ENCODE results near the gene KHK. TPM values are rescaled to one million over a fixed set of nuclear protein-coding genes. Genes with fewer than 3 reads are reported as not detected.

The KHK gene
- total RNA-seq, 4 donors from 2014 or later, result 5.1 to 12.2 (median 9.1) TPM

- TF ChIP-seq CTCF (IDR thresholded peaks at IDR 0.05) (no peak), POLR2A (IDR thresholded peaks at IDR 0.05) (peak in 1 of 2 donors; percentile 17), EP300 (IDR thresholded peaks at IDR 0.05) (peak in 1 of 2 donors; percentile 11)
- H3K36me3 ChIP-seq, result no peaks in the 10 kb centered on the region
- H3K9me3 ChIP-seq, result no peaks in the 10 kb centered on the region
- H3K4me3 ChIP-seq, result peak within 1 kb of the TSS; percentile 34 to 67 (median 62)
- WGBS, 2 donors, result 10 to 12% methylated on average over 23 to 35 of the region's 47 CpGs
- peaks cover 0 to 21% (median 6%) of the 10 kb centered on the region in 4 donors for H3K4me1 ChIP-seq
- H3K27ac ChIP-seq, result peak within 1 kb of the TSS in 3 of 4 donors; percentile 31 to 80 (median 68)
- DNase-seq (ENCODE audit: low spot score in 2 of 2), result peak; percentile 35 to 41
- H3K27me3 ChIP-seq, result peaks cover 0 to 10% of the 10 kb centered on the region in 2 donors
These were observed 37.0 kb downstream of the KHK start, which contains the start of gene ABHD1 for GRCh38 chr2:27123302-27124150. Gene ABHD1, plus strand, starts transcription at chr2:27123815. Its CDS starts 134 bp downstream, at chr2:27123949.

- Histone ChIP-seq H3K36me3 (peaks cover 0 to 12% (median 0%) of the 10 kb centered on the region in 3 donors), H3K4me1 (peaks cover 0 to 15% (median 6%) of the 10 kb centered on the region in 4 donors), H3K27ac (no peak overlapping the region), H3K4me3 (no peak overlapping the region), H3K27me3 (no peaks in the 10 kb centered on the region), H3K9me3 (no peaks in the 10 kb centered on the region)
- no peak for TF ChIP-seq EP300 (IDR thresholded peaks at IDR 0.05)
- DNase-seq (ENCODE audit: low spot score in 2 of 2), result no peak
- 59 to 72% methylated on average over 3 of the region's 3 CpGs for WGBS, 2 donors
These were observed 38.5 kb downstream of the KHK start for GRCh38 chr2:27125104-27125503.

- Histone ChIP-seq H3K36me3 (peaks cover 0 to 24% (median 5%) of the 10 kb centered on the region in 3 donors), H3K4me1 (peaks cover 0 to 15% (median 6%) of the 10 kb centered on the region in 4 donors), H3K27ac (no peak overlapping the region), H3K9me3 (no peaks in the 10 kb centered on the region), H3K4me3 (no peak overlapping the region), H3K27me3 (no peaks in the 10 kb centered on the region)
- 61 to 67% methylated on average over 5 of the region's 5 CpGs for WGBS, 2 donors
- DNase-seq (ENCODE audit: low spot score in 2 of 2), result no peak
- TF ChIP-seq CTCF (IDR thresholded peaks at IDR 0.05) (no peak), EP300 (IDR thresholded peaks at IDR 0.05) (no peak), POLR2A (IDR thresholded peaks at IDR 0.05) (no peak)
These were observed 39.7 kb downstream of the KHK start for GRCh38 chr2:27126252-27126710.

- Histone ChIP-seq H3K4me1 (peaks cover 0 to 22% (median 8%) of the 10 kb centered on the region in 4 donors), H3K4me3 (no peak overlapping the region), H3K9me3 (no peaks in the 10 kb centered on the region), H3K27me3 (no peaks in the 10 kb centered on the region), H3K27ac (no peak overlapping the region), H3K36me3 (peaks cover 0 to 39% (median 9%) of the 10 kb centered on the region in 3 donors)
- no peak for TF ChIP-seq CTCF (IDR thresholded peaks at IDR 0.05)
- TF ChIP-seq POLR2A (IDR thresholded peaks at IDR 0.05), result no peak
- TF ChIP-seq EP300 (IDR thresholded peaks at IDR 0.05), result no peak
- 80 to 91% methylated on average over 7 to 9 of the region's 9 CpGs for WGBS, 2 donors
- DNase-seq (ENCODE audit: low spot score in 2 of 2), result no peak
These were observed 41.5 kb downstream of the KHK start for GRCh38 chr2:27127883-27128667.

GRCh38 chr2:27128668-27129571, 42.3 kb downstream of the KHK start:
- WGBS, 2 donors, result 74 to 77% methylated on average over 11 of the region's 11 CpGs
- Histone ChIP-seq H3K4me3 (no peak overlapping the region), H3K4me1 (peaks cover 0 to 22% (median 12%) of the 10 kb centered on the region in 4 donors), H3K27ac (no peak overlapping the region), H3K27me3 (no peaks in the 10 kb centered on the region), H3K36me3 (peaks cover 0 to 39% (median 9%) of the 10 kb centered on the region in 3 donors), H3K9me3 (no peaks in the 10 kb centered on the region)
- TF ChIP-seq EP300 (IDR thresholded peaks at IDR 0.05) (no peak), POLR2A (IDR thresholded peaks at IDR 0.05) (no peak), CTCF (IDR thresholded peaks at IDR 0.05) (no peak)
- no peak for DNase-seq (ENCODE audit: low spot score in 2 of 2)
